Superior temporal gyrus (tissue), 1 donor: ENCODE data around the gene PCDH19.
A peak's percentile ranks its signal among the peaks of the same experiment; 100 is the strongest.

Source experiments
- DNase-seq: peaks from one replicate; pipeline ENCODE4 v3.0.0-alpha.2; 2016; ENCODE audit errors: extremely low spot score

PCDH19 gene

GRCh38 chrX:100404851-100405250 lies 5.2 kb downstream of the PCDH19 start:
- no peak for DNase-seq

- no peak for DNase-seq
These were observed 14.3 kb downstream of the PCDH19 start for GRCh38 chrX:100395781-100396180.

GRCh38 chrX:100381619-100382018 lies 28.5 kb downstream of the PCDH19 start:
- no peak for DNase-seq

- DNase-seq: peak; percentile 46
These were observed 30.6 kb downstream of the PCDH19 start for GRCh38 chrX:100379388-100379986.

GRCh38 chrX:100377826-100378225 lies 32.2 kb downstream of the PCDH19 start:
- no peak for DNase-seq

- no peak for DNase-seq
These were observed 33.5 kb downstream of the PCDH19 start for GRCh38 chrX:100376576-100376975.

GRCh38 chrX:100373673-100374072 lies 36.4 kb downstream of the PCDH19 start:
- no peak for DNase-seq

GRCh38 chrX:100368167-100368566 lies 41.9 kb downstream of the PCDH19 start:
- DNase-seq: no peak

- no peak for DNase-seq
These were observed 46.2 kb downstream of the PCDH19 start for GRCh38 chrX:100363896-100364295.

- DNase-seq: no peak
These were observed 51.3 kb downstream of the PCDH19 start for GRCh38 chrX:100358766-100359165.

- DNase-seq: no peak
These were observed 53.6 kb downstream of the PCDH19 start for GRCh38 chrX:100356351-100356896.

- no peak for DNase-seq
These were observed 54.4 kb downstream of the PCDH19 start for GRCh38 chrX:100355680-100356079.

GRCh38 chrX:100353326-100353725 lies 56.7 kb downstream of the PCDH19 start:
- no peak for DNase-seq

GRCh38 chrX:100350704-100351489 lies 59.2 kb downstream of the PCDH19 start:
- DNase-seq: no peak

GRCh38 chrX:100349391-100349790 lies 60.7 kb downstream of the PCDH19 start:
- DNase-seq: no peak

- no peak for DNase-seq
These were observed 68.9 kb downstream of the PCDH19 start for GRCh38 chrX:100341142-100341510.

- DNase-seq: no peak
These were observed 69.5 kb downstream of the PCDH19 start for GRCh38 chrX:100340491-100341141.

- DNase-seq: no peak
These were observed 81.7 kb downstream of the PCDH19 start for GRCh38 chrX:100328351-100328750.

- DNase-seq: peak; percentile 16
These were observed 90.4 kb downstream of the PCDH19 start for GRCh38 chrX:100319716-100320115.

GRCh38 chrX:100316987-100317386 lies 93.1 kb downstream of the PCDH19 start:
- DNase-seq: no peak

- DNase-seq: no peak
These were observed 94.5 kb downstream of the PCDH19 start for GRCh38 chrX:100315566-100315965.

GRCh38 chrX:100299559-100299958 lies 110.5 kb downstream of the PCDH19 start:
- no peak for DNase-seq

- DNase-seq: no peak
These were observed 112.3 kb downstream of the PCDH19 start for GRCh38 chrX:100297728-100298127.
